H1 (cell line): ENCODE data around the gene SLC5A10. TPM values are rescaled to one million over a fixed set of nuclear protein-coding genes. Genes with fewer than 3 reads are reported as not detected.

ENCODE experiments used
- CTCF ChIA-PET: fragments of 300-600 bp; sonication (Branson Sonifier 250); formaldehyde crosslinking; loops from one replicate; lab custom pipeline; 2021; ENCODE audit not compliant: partially characterized antibody; lab: Charles Lee
- POLR2A ChIA-PET: fragments of 300-600 bp; sonication (Branson Sonifier 250); formaldehyde crosslinking; loops from one replicate; lab custom pipeline; 2021; ENCODE audit warnings: inconsistent platforms; ENCODE audit not compliant: partially characterized antibody; lab: Charles Lee
- DNase-seq, 2 experiments: peaks; one replicate each; pipeline versions ENCODE4 v3.0.0 to v3.0.0-alpha.2; 2010 to 2022; ENCODE audit warnings: low spot score in 2 of 2, low read depth in 1 of 2, mixed read lengths in 1 of 2
- FAIRE-seq: peaks from 2 replicates; lab custom pipeline; 2011; peaks lifted over from hg19 to GRCh38; lab: Jason Lieb, UNC
- H2AFZ ChIP-seq: 2 replicates; pipeline ENCODE4 v1.8.1; 2012; ENCODE audit warnings: low read length, inconsistent platforms
- H2AK5ac ChIP-seq: 2 replicates; pipeline ENCODE4 v1.6.1; 2013; ENCODE audit warnings: low read depth, low read length
- H2BK120ac ChIP-seq: replicated peaks from 2 replicates; pipeline ENCODE3; 2013; ENCODE audit warnings: low read depth, low read length, inconsistent platforms
- H2BK12ac ChIP-seq: 2 replicates; pipeline ENCODE4 v1.6.1; 2013; ENCODE audit warnings: low read depth, low read length
- H2BK15ac ChIP-seq: 2 replicates; pipeline ENCODE4 v1.6.1; 2013; ENCODE audit warnings: low read length
- H2BK20ac ChIP-seq: 2 replicates; pipeline ENCODE4 v1.6.1; 2013; ENCODE audit warnings: low read length
- H2BK5ac ChIP-seq: 2 replicates; pipeline ENCODE4 v1.6.1; 2013; ENCODE audit warnings: low read depth, low read length
- H3K14ac ChIP-seq: 2 replicates; pipeline ENCODE4 v1.6.1; 2013; ENCODE audit warnings: inconsistent platforms; ENCODE audit not compliant: insufficient read length
- H3K18ac ChIP-seq: 2 replicates; pipeline ENCODE4 v1.6.1; 2013; ENCODE audit warnings: low read length; ENCODE audit errors: extremely low read depth
- H3K23ac ChIP-seq: 2 replicates; pipeline ENCODE4 v1.6.1; 2013; ENCODE audit warnings: inconsistent platforms; ENCODE audit not compliant: insufficient read length
- H3K23me2 ChIP-seq: 2 replicates; pipeline ENCODE4 v1.6.1; 2013; ENCODE audit warnings: low read depth, low read length
- H3K27ac ChIP-seq: 2 replicates; pipeline ENCODE4 v1.6.1; 2011; ENCODE audit warnings: low read depth, low read length, inconsistent platforms
- H3K27me3 ChIP-seq, 4 experiments: replicated peaks in 1 of 4; 1 replicate in 1 of 4; 2 replicates in 3 of 4; pipeline versions ENCODE4 v1.6.1 to v1.8.1; 2011 to 2013; ENCODE audit warnings: low read length in 3 of 4, mild to moderate bottlenecking in 3 of 4, inconsistent platforms in 2 of 4, mixed read lengths in 2 of 4, moderate library complexity in 1 of 4; ENCODE audit not compliant: control insufficient read depth in 3 of 4, insufficient read depth in 3 of 4; ENCODE audit errors: extremely low read depth in 1 of 4
- H3K36me3 ChIP-seq, 4 experiments: 2 replicates each; pipeline versions ENCODE4 v1.6.1 to v1.8.1; 2011 to 2013; ENCODE audit warnings: mild to moderate bottlenecking in 4 of 4, low read length in 3 of 4, moderate library complexity in 2 of 4, control low read depth in 1 of 4, inconsistent platforms in 1 of 4; ENCODE audit not compliant: insufficient read depth in 4 of 4, control insufficient read depth in 2 of 4
- H3K4ac ChIP-seq: replicated peaks from 2 replicates; pipeline ENCODE3; 2013; ENCODE audit warnings: low read length, low read depth, mixed read lengths, inconsistent platforms; ENCODE audit not compliant: insufficient read length
- H3K4me1 ChIP-seq, 4 experiments: replicated peaks in 1 of 4; 1 replicate in 1 of 4; 2 replicates in 3 of 4; pipeline versions ENCODE4 v1.6.1 to v1.8.1; 2011 to 2013; ENCODE audit warnings: low read length in 3 of 4, inconsistent platforms in 2 of 4, mixed read lengths in 1 of 4; ENCODE audit not compliant: insufficient read depth in 4 of 4, control insufficient read depth in 3 of 4
- H3K4me2 ChIP-seq, 2 experiments: 2 replicates each; pipeline versions ENCODE4 v1.6.1 to v1.8.1; 2011 to 2013; ENCODE audit warnings: low read depth in 2 of 2, low read length in 2 of 2, control low read depth in 1 of 2, inconsistent platforms in 1 of 2, mild to moderate bottlenecking in 1 of 2; ENCODE audit not compliant: insufficient read depth in 1 of 2
- H3K4me3 ChIP-seq, 4 experiments: fragments of 200-600, 300-600 bp in 1 of 4; sonication (generic), shearing (Covaris generic), sonication (Bioruptor Twin) in 1 of 4; 2 replicates each; pipeline versions ENCODE4 v1.5.1 to v1.8.1; 2011 to 2016; ENCODE audit warnings: low read length in 4 of 4, low read depth in 3 of 4, control low read depth in 2 of 4, inconsistent platforms in 2 of 4, mild to moderate bottlenecking in 2 of 4, mixed read lengths in 1 of 4, moderate library complexity in 1 of 4; ENCODE audit not compliant: insufficient read depth in 2 of 4; ENCODE audit errors: extremely low read depth in 1 of 4
- H3K56ac ChIP-seq: replicated peaks from 2 replicates; pipeline ENCODE3; 2013; ENCODE audit warnings: low read depth, mild to moderate bottlenecking, mixed read lengths, low read length, inconsistent platforms; ENCODE audit not compliant: insufficient read length
- H3K79me1 ChIP-seq: 2 replicates; pipeline ENCODE4 v1.6.1; 2013; ENCODE audit warnings: low read depth, low read length, control low read depth
- H3K79me2 ChIP-seq, 2 experiments: 2 replicates each; pipeline versions ENCODE4 v1.6.1 to v1.8.1; 2012 to 2013; ENCODE audit warnings: low read length in 2 of 2, mild to moderate bottlenecking in 2 of 2, inconsistent platforms in 1 of 2; ENCODE audit not compliant: insufficient read depth in 2 of 2, control insufficient read depth in 1 of 2
- H3K9ac ChIP-seq, 4 experiments: replicated peaks in 1 of 4; 1 replicate in 1 of 4; 2 replicates in 3 of 4; pipeline versions ENCODE4 v1.6.1 to v1.8.1; 2011 to 2013; ENCODE audit warnings: low read depth in 3 of 4, low read length in 3 of 4, control low read depth in 2 of 4, mild to moderate bottlenecking in 2 of 4, moderate library complexity in 2 of 4, inconsistent platforms in 1 of 4; ENCODE audit errors: extremely low read depth in 1 of 4
- H3K9me3 ChIP-seq, 2 experiments: 2 replicates each; pipeline versions ENCODE4 v1.6.1 to v1.8.1; 2012 to 2013; ENCODE audit warnings: mild to moderate bottlenecking in 2 of 2, moderate library complexity in 2 of 2, control low read depth in 1 of 2, inconsistent platforms in 1 of 2, low read depth in 1 of 2, low read length in 1 of 2, mixed read lengths in 1 of 2; ENCODE audit not compliant: insufficient read depth in 2 of 2
- H4K20me1 ChIP-seq, 2 experiments: replicated peaks in 1 of 2; 2 replicates each; pipeline versions ENCODE3 to v1.8.1; 2011 to 2013; ENCODE audit warnings: inconsistent platforms in 2 of 2, low read length in 2 of 2, mild to moderate bottlenecking in 1 of 2; ENCODE audit not compliant: insufficient read depth in 2 of 2, control insufficient read depth in 1 of 2
- H4K5ac ChIP-seq: 2 replicates; pipeline ENCODE4 v1.6.1; 2013; ENCODE audit warnings: low read length, low read depth, mixed read lengths, inconsistent platforms; ENCODE audit not compliant: insufficient read length
- H4K8ac ChIP-seq: 2 replicates; pipeline ENCODE4 v1.8.0; 2013; ENCODE audit warnings: mild to moderate bottlenecking, moderate library complexity, low read length, inconsistent platforms; ENCODE audit not compliant: insufficient read depth; ENCODE audit errors: extremely low read depth
- H4K91ac ChIP-seq: replicated peaks from 2 replicates; pipeline ENCODE3; 2013; ENCODE audit warnings: low read length, mixed read lengths, inconsistent platforms; ENCODE audit not compliant: insufficient read length
- BRCA1 ChIP-seq: IDR thresholded peaks from 2 replicates; pipeline ENCODE4 v1.6.1; 2012; ENCODE audit warnings: low read depth, low read length, improper control_type of control experiment
- EP300 ChIP-seq, 2 experiments: IDR thresholded peaks; 1 replicate in 1 of 2; 2 replicates in 1 of 2; pipeline ENCODE4 v1.6.1; 2011 to 2012; ENCODE audit warnings: low read depth in 2 of 2, low read length in 2 of 2, mild to moderate bottlenecking in 2 of 2, borderline replicate concordance in 1 of 2, inconsistent platforms in 1 of 2, moderate library complexity in 1 of 2
- HDAC2 ChIP-seq, 2 experiments: fragments of 300-600 bp in 1 of 2; sonication (generic) in 1 of 2; IDR thresholded peaks; 2 replicates each; pipeline ENCODE4 v1.6.1; 2011 to 2012; ENCODE audit warnings: low read depth in 2 of 2, low read length in 2 of 2, mild to moderate bottlenecking in 2 of 2, moderate library complexity in 2 of 2, borderline replicate concordance in 1 of 2, inconsistent platforms in 1 of 2
- JUN ChIP-seq: IDR thresholded peaks from 2 replicates; pipeline ENCODE4 v1.6.1; 2011; ENCODE audit warnings: low read depth, mild to moderate bottlenecking, improper control_type of control experiment, low read length
- SIRT6 ChIP-seq: IDR thresholded peaks from one replicate; pipeline ENCODE4 v1.7.1; 2012; ENCODE audit warnings: low read length, inconsistent platforms
- SP4 ChIP-seq: IDR thresholded peaks from 2 replicates; pipeline ENCODE4 v1.6.1; 2012; ENCODE audit warnings: low read length, inconsistent platforms
- WGBS, 2 experiments: shearing (Covaris generic) in 1 of 2; methylation state at CpG; one replicate each; pipeline versions ENCODE4 v1.1.6 to v1.1.7; 2013 to 2015; ENCODE audit warnings: low lambda C conversion rate in 2 of 2, mixed read lengths in 2 of 2, inconsistent platforms in 1 of 2, low coverage in 1 of 2, missing lambda C conversion rate in 1 of 2; ENCODE audit not compliant: insufficient replicate concordance in 2 of 2, insufficient coverage in 1 of 2, insufficient read length in 1 of 2; ENCODE audit errors: extremely low coverage in 1 of 2, missing lambda C conversion rate in 1 of 2; 5-methylcytosine and 5-hydroxymethylcytosine counted together
- polyA plus RNA-seq, 7 experiments: library from polyadenylated mRNA; depleted of rRNA in 3 of 7; stranded (reverse) in 5 of 7; unstranded in 2 of 7; fragments of >200 nt in 5 of 7; fragments of 200-250 nt in 2 of 7; gene quantifications; 1 replicate in 5 of 7; 2 replicates in 1 of 7; 4 replicates in 1 of 7; pipeline versions ENCODE4 v1.2.1 to v1.2.3, GENCODE V29; 2011 to 2013; ENCODE audit warnings: missing spikeins in 2 of 7, mixed read lengths in 2 of 7
- total RNA-seq: library from RNA; stranded (reverse); fragmentation: NEBNext Ultra II Directional; extraction: Animal tissue kit (Norgen Biotek cat#: 25700); gene quantifications from 2 replicates; pipeline ENCODE4 v1.2.1, GENCODE V29; 2021

Gene SLC5A10
- total and polyA plus RNA-seq, 2 of the 8 experiments (the other 6 are each of a cell fraction or from before 2014, with no cell fraction given) = 0.05 to 0.11 TPM

DNA sequence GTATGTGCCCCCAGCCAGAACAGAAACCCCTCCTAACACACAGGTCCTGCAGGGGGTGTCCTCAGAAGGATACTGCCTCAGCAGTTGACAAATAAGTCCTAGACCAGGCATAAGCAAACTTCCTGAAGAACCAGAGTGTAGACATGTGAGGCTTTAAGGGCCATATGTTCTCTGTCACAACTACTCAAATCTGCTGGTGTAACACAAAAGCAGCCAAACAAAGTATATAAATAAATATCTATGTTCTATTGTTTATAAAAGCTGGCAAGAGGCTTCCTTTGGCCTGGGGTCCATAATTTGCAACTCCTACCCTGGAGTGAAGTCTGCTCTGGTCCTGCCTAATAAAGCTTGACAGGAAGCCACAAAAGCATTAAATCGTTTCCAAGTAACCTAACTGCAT is 42.7 kb downstream of the SLC5A10 start:
- H3K79me2 ChIP-seq = peaks cover 8 to 79% of the 10 kb centered on the region in 2 experiments; a peak in 3 of 4 replicates
- no peak overlapping the region for H2BK20ac ChIP-seq
- DNase-seq (no peak), FAIRE-seq (no peak)
- H2AK5ac ChIP-seq = no peak overlapping the region
- no peaks in the 10 kb centered on the region for H3K27me3 ChIP-seq
- no peaks in the 10 kb centered on the region for H3K9me3 ChIP-seq
- 91% methylated on average over 1 of the region's 1 CpG; no CpG with 5 or more reads in 1 of the 2 experiments for WGBS, 2 experiments
- no peak overlapping the region for H3K4ac ChIP-seq
- H3K18ac ChIP-seq = no peak overlapping the region
- H2BK12ac ChIP-seq = no peak overlapping the region
- no peak overlapping the region for H3K4me3 ChIP-seq
- CTCF ChIA-PET = interaction anchor here (0.9 to 2.1 kb wide), 4 partner anchors 9 to 34 kb away, joined by 3 to 10 read pairs (median 4); no protein-coding TSS in a partner anchor
- H3K4me1 ChIP-seq = no peaks in the 10 kb centered on the region
- H3K79me1 ChIP-seq = peaks cover 39% of the 10 kb centered on the region
- no peak overlapping the region for H4K8ac ChIP-seq
- POLR2A ChIA-PET = interaction anchor here (0.7 to 1.7 kb wide), 4 partner anchors 8 to 34 kb away, joined by 3 to 6 read pairs (median 4); no protein-coding TSS in a partner anchor
- H3K14ac ChIP-seq = no peak overlapping the region
- H3K4me2 ChIP-seq = no peak overlapping the region
- H2BK5ac ChIP-seq = no peak overlapping the region
- H4K20me1 ChIP-seq = peaks cover 14 to 33% of the 10 kb centered on the region in 2 experiments
- peaks cover 0 to 18% (median under 1%) of the 10 kb centered on the region in 4 experiments; a peak in 3 of 8 replicates for H3K36me3 ChIP-seq
- no peaks in the 10 kb centered on the region for H3K23me2 ChIP-seq
- H2AFZ ChIP-seq = no peak overlapping the region
- H3K27ac ChIP-seq = no peak overlapping the region
- H4K91ac ChIP-seq = no peak overlapping the region
- no peak overlapping the region for H3K23ac ChIP-seq
- H2BK15ac ChIP-seq = no peak overlapping the region
- H2BK120ac ChIP-seq = no peak overlapping the region
- H4K5ac ChIP-seq = no peak overlapping the region
- H3K9ac ChIP-seq = no peak overlapping the region
- no peak overlapping the region for H3K56ac ChIP-seq
- no peak for TF ChIP-seq HDAC2 (IDR thresholded peaks at IDR 0.05; ENCODE audit: borderline replicate concordance in 1 of 2, low read depth in 2 of 2, low read length in 2 of 2)
- no peak for TF ChIP-seq SIRT6
- TF ChIP-seq JUN = no peak
- no peak for TF ChIP-seq BRCA1
- TF ChIP-seq SP4 = no peak
- TF ChIP-seq EP300 (IDR thresholded peaks at IDR 0.05; ENCODE audit: borderline replicate concordance in 1 of 2, low read depth in 2 of 2, low read length in 2 of 2) = no peak
